Measurements from ENCODE around the gene GTF2H2C. TPM values are rescaled to one million over a fixed set of nuclear protein-coding genes. Genes with fewer than 3 reads are reported as not detected.

Gene GTF2H2C
- total RNA-seq, 1 experiment from 2014 or later: 51.3 TPM

- TF ChIP-seq SMAD4 (CRISPR knock-in tag; IDR thresholded peaks at IDR 0.05) (no peak), TEAD1 (CRISPR knock-in tag; IDR thresholded peaks at IDR 0.05) (no peak), ZNF138 (CRISPR knock-in tag; conservative IDR thresholded peaks at IDR 0.05) (no peak), NR1H2 (CRISPR knock-in tag; IDR thresholded peaks at IDR 0.05) (no peak), MYBL2 (CRISPR knock-in tag; IDR thresholded peaks at IDR 0.05) (no peak), CDX4 (CRISPR knock-in tag; IDR thresholded peaks at IDR 0.05; ENCODE audit: borderline replicate concordance) (no peak)
Measured at GRCh38 chr5:69516769-69517168, 43.2 kb upstream of the GTF2H2C start (continued).

GRCh38 chr5:69517763-69518212, 42.2 kb upstream of the GTF2H2C start:
- ChIA-PET POLR2A (no interaction called here), CTCF (no interaction called here)
- Mint-ChIP-seq H3K4me1 (no peaks in the 10 kb centered on the region), H3K9me3 (peaks cover 10% of the 10 kb centered on the region; the same call in 1 of the 2 replicates), H3K27me3 (ENCODE audit: low read depth) (no peaks in the 10 kb centered on the region), H3K27ac (no peak overlapping the region), H3K4me3 (no peak overlapping the region), H3K36me3 (peaks cover 41% of the 10 kb centered on the region)
- ATAC-seq (no peak), DNase-seq (ENCODE audit: low spot score) (no peak)
- TF ChIP-seq TP53 (CRISPR knock-in tag; IDR thresholded peaks at IDR 0.05): no peak
- TF ChIP-seq AFF4 (CRISPR knock-in tag; IDR thresholded peaks at IDR 0.05; ENCODE audit: borderline replicate concordance): no peak
- no peak for TF ChIP-seq ATF6 (CRISPR knock-in tag; IDR thresholded peaks at IDR 0.05)
- TF ChIP-seq ZMAT4 (CRISPR knock-in tag; IDR thresholded peaks at IDR 0.05): no peak
- no peak for TF ChIP-seq MYBL2 (CRISPR knock-in tag; IDR thresholded peaks at IDR 0.05)
- TF ChIP-seq EMX1 (CRISPR knock-in tag; IDR thresholded peaks at IDR 0.05): no peak
- TF ChIP-seq ZNF121 (CRISPR knock-in tag; IDR thresholded peaks at IDR 0.05): no peak
- TF ChIP-seq ZNF423 (CRISPR knock-in tag; IDR thresholded peaks at IDR 0.05): no peak
- TF ChIP-seq OVOL2 (CRISPR knock-in tag; IDR thresholded peaks at IDR 0.05; ENCODE audit: borderline replicate concordance): no peak
- no peak for TF ChIP-seq ZNF138 (CRISPR knock-in tag; conservative IDR thresholded peaks at IDR 0.05)
- no peak for TF ChIP-seq GTF2I (CRISPR knock-in tag; conservative IDR thresholded peaks at IDR 0.05)

GRCh38 chr5:69519285-69519684, 40.7 kb upstream of the GTF2H2C start:
- Mint-ChIP-seq H3K36me3 (peaks cover 28% of the 10 kb centered on the region), H3K4me3 (no peak overlapping the region), H3K27ac (no peak overlapping the region), H3K4me1 (no peaks in the 10 kb centered on the region), H3K9me3 (peaks cover 1% of the 10 kb centered on the region; the same call in 1 of the 2 replicates), H3K27me3 (ENCODE audit: low read depth) (no peaks in the 10 kb centered on the region)
- POLR2A ChIA-PET: no interaction called here
- ATAC-seq (no peak), DNase-seq (ENCODE audit: low spot score) (no peak)
- CTCF ChIA-PET: no interaction called here
- TF ChIP-seq ZSCAN18 (CRISPR knock-in tag; IDR thresholded peaks at IDR 0.05) (no peak), ZBTB21 (CRISPR knock-in tag; IDR thresholded peaks at IDR 0.05; ENCODE audit: borderline replicate concordance) (no peak), TCF7 (CRISPR knock-in tag; IDR thresholded peaks at IDR 0.05; ENCODE audit: low read depth) (no peak), GRHL2 (CRISPR knock-in tag; IDR thresholded peaks at IDR 0.05; ENCODE audit: insufficient replicate concordance, severe bottlenecking) (no peak), USF2 (CRISPR knock-in tag; IDR thresholded peaks at IDR 0.05) (no peak), CREB1 (CRISPR knock-in tag; IDR thresholded peaks at IDR 0.05) (no peak), ATF3 (CRISPR knock-in tag; conservative IDR thresholded peaks at IDR 0.05) (no peak), KAT7 (CRISPR knock-in tag; IDR thresholded peaks at IDR 0.05; ENCODE audit: borderline replicate concordance) (no peak), TP53 (CRISPR knock-in tag; IDR thresholded peaks at IDR 0.05) (no peak), PREB (CRISPR knock-in tag; IDR thresholded peaks at IDR 0.05; ENCODE audit: borderline replicate concordance) (no peak)
